ENCODE measurements around the gene NOL11.
"Not testable (repeated sequence)": the region's sequence is repeated elsewhere in the genome, so short reads cannot be mapped to it uniquely, and the experiment has no call there.

GRCh38 chr17:67752160-67752559 is 34.4 kb downstream of the NOL11 start:
- TF ChIP-seq CTCF, POLR2A (IDR thresholded peaks at IDR 0.05): not testable (repeated sequence)

All from vagina (tissue), 2 donors.